RWPE1 (cell line): ENCODE results near the gene PSMC5.

ENCODE experiments used
- CTCF ChIA-PET: fragments of 350-600 bp; sonication (Branson Sonifier 250); formaldehyde crosslinking; extraction: SDS; loops from one replicate; lab custom pipeline; 2021; lab: Yijun Ruan, JAX
- POLR2A ChIA-PET: fragments of 400-600 bp; formaldehyde crosslinking; extraction: SDS; loops from one replicate; lab custom pipeline; 2020; ENCODE audit warnings: antibody characterized with exemption; ENCODE audit not compliant: low non-redundant PET; lab: Yijun Ruan, JAX
- DNase-seq: peaks from one replicate; pipeline ENCODE4 v3.0.0; 2012; ENCODE audit warnings: low spot score
- H3K27ac ChIP-seq: fragments of 450-650 bp; 2 replicates; pipeline ENCODE4 v1.5.1; 2017
- TF ChIP-seq, protein P1 (sequence below): fragments of 450-650 bp; conservative IDR thresholded peaks from 2 replicates; pipeline ENCODE4 v1.5.1; 2017; ENCODE audit warnings: low read depth, mild to moderate bottlenecking

Gene PSMC5

GRCh38 chr17:63835167-63835720 is 8.0 kb downstream of the PSMC5 start:
- TF ChIP-seq, protein P1, sequence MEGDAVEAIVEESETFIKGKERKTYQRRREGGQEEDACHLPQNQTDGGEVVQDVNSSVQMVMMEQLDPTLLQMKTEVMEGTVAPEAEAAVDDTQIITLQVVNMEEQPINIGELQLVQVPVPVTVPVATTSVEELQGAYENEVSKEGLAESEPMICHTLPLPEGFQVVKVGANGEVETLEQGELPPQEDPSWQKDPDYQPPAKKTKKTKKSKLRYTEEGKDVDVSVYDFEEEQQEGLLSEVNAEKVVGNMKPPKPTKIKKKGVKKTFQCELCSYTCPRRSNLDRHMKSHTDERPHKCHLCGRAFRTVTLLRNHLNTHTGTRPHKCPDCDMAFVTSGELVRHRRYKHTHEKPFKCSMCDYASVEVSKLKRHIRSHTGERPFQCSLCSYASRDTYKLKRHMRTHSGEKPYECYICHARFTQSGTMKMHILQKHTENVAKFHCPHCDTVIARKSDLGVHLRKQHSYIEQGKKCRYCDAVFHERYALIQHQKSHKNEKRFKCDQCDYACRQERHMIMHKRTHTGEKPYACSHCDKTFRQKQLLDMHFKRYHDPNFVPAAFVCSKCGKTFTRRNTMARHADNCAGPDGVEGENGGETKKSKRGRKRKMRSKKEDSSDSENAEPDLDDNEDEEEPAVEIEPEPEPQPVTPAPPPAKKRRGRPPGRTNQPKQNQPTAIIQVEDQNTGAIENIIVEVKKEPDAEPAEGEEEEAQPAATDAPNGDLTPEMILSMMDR: peak; percentile 18; the same call in 1 of the 2 replicates
- no peak for DNase-seq
- POLR2A ChIA-PET: interaction anchor here (0.6 kb wide), 1 partner anchor 10 kb away, joined by 3 read pairs; no protein-coding TSS in a partner anchor
- CTCF ChIA-PET: interaction anchor here (0.5 to 1.5 kb wide), 9 partner anchors 8 to 342 kb away, joined by 3 to 5 read pairs (median 4); no protein-coding TSS in a partner anchor
- H3K27ac ChIP-seq: peak overlapping the region; percentile 63

GRCh38 chr17:63836811-63837210 is 9.6 kb downstream of the PSMC5 start:
- no peak for DNase-seq
- ChIA-PET POLR2A (no interaction called here), CTCF (interaction anchor here (1.0 kb wide), 1 partner anchor 12 kb away, joined by 3 read pairs; no protein-coding TSS in a partner anchor)
- TF ChIP-seq, protein P1: no peak
- H3K27ac ChIP-seq: peak overlapping the region; percentile 93

GRCh38 chr17:63837480-63837879 is 10.2 kb downstream of the PSMC5 start:
- DNase-seq: no peak
- ChIA-PET CTCF (interaction anchor here (1.0 kb wide), 1 partner anchor 11 kb away, joined by 3 read pairs; no protein-coding TSS in a partner anchor), POLR2A (no interaction called here)
- peak overlapping the region; percentile 93 for H3K27ac ChIP-seq
- TF ChIP-seq, protein P1: no peak

DNA sequence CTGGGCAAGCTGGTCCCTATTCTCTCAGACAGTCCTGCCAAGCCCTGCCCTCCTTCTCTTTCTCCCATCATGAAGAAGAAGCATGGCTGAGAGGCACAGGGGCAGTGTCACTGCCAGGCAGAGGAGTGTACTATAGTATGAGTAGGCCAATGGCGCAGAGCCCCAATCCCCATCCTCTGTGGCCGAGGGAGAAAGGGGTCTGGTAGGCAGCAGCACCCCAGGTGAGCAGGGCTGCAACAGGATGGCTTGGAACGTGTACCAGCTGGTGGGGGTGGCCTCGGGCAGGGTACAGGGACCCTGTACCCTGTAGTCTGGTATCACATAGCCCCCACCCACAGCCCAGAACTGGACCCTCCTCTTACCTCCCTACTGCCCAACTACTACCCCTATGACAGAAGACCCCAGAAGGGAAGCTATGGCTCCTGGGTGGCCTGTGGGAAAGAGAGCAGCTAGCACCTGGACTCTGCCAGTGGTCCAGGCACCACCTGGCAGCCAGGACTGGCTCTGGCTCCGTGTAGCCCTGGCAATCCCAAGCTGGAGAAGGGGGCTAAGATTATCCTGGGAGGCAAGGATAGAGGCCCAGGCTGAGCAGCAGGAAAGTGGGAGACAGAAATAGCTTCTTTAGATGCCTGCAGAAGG is 10.8 kb downstream of the PSMC5 start:
- POLR2A ChIA-PET: interaction anchor here (0.6 to 1.0 kb wide), 2 partner anchors 10 to 61 kb away, joined by 3 to 5 read pairs; partner anchors contain the start of gene FTSJ3
- TF ChIP-seq, protein P1: no peak
- CTCF ChIA-PET: interaction anchor here (1.7 kb wide), 1 partner anchor 11 kb away, joined by 12 read pairs; no protein-coding TSS in a partner anchor
- no peak for DNase-seq
- peak overlapping the region; percentile 93 for H3K27ac ChIP-seq

DNA sequence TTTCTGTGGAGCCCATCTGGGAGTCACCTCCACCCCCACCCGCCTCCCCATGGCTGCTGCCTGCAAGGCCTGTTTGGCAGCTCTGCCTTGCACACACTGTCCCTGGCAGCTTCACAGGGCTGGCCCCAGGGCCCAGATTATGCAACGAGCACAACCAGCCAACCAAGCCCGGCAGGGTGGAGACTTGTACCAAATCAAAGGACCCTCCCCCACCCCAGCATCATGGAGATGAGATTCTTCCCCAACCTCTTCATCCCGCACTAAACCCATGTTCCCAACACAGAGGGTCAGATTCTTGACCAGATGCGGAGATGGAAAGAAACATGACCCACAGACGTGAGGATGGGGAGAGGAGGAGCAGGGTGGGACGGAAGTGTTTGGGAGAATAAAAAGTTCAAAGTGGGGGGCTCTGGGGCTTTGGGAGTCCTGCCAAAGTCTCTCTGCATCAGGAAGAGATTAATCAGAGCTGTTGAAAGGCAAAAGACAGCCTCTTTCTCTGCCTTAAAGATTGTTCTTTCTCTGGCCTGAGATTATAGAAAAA is 11.5 kb downstream of the PSMC5 start:
- TF ChIP-seq, protein P1: no peak
- ChIA-PET CTCF (interaction anchor here (0.7 to 1.7 kb wide), 2 partner anchors 10 to 11 kb away, joined by 4 to 12 read pairs; no protein-coding TSS in a partner anchor), POLR2A (interaction anchor here (0.6 to 1.0 kb wide), 3 partner anchors 11 to 62 kb away, joined by 3 to 7 read pairs (median 5); partner anchors contain the start of gene FTSJ3)
- peak overlapping the region; percentile 93 for H3K27ac ChIP-seq
- DNase-seq: peak; percentile 67
